Skeletal muscle tissue (tissue), 4 donors: ENCODE measurements around the gene CRADD. TPM values are rescaled to one million over a fixed set of nuclear protein-coding genes. Genes with fewer than 3 reads are reported as not detected.
A peak's percentile ranks its signal among the peaks of the same experiment; 100 is the strongest.

ENCODE experiments used
- H3K27ac ChIP-seq: one replicate; pipeline ENCODE4 v1.7.0; 2013; ENCODE audit warnings: mild to moderate bottlenecking, low read depth, low read length, inconsistent platforms
- H3K27me3 ChIP-seq, 3 donors: one replicate each; pipeline ENCODE4 v1.7.0; 2013; ENCODE audit warnings: low read length in 3 of 3; ENCODE audit not compliant: control insufficient read depth in 3 of 3, insufficient read depth in 3 of 3
- H3K36me3 ChIP-seq, 3 donors: one replicate each; pipeline ENCODE4 v1.7.0; 2013; ENCODE audit warnings: low read length in 3 of 3; ENCODE audit not compliant: control insufficient read depth in 3 of 3, insufficient read depth in 3 of 3
- H3K4me1 ChIP-seq, 3 donors: one replicate each; pipeline ENCODE4 v1.7.0; 2013; ENCODE audit warnings: low read length in 3 of 3, mild to moderate bottlenecking in 3 of 3; ENCODE audit not compliant: control insufficient read depth in 3 of 3, insufficient read depth in 3 of 3
- H3K4me3 ChIP-seq, 3 donors: one replicate each; pipeline ENCODE4 v1.7.0; 2013; ENCODE audit warnings: low read length in 3 of 3
- H3K9ac ChIP-seq, 3 donors: one replicate each; pipeline ENCODE4 v1.7.0; 2013; ENCODE audit warnings: low read length in 3 of 3, mild to moderate bottlenecking in 3 of 3, moderate library complexity in 2 of 3, low read depth in 1 of 3
- H3K9me3 ChIP-seq, 3 donors: one replicate each; pipeline ENCODE4 v1.7.0; 2013; ENCODE audit warnings: low read length in 3 of 3; ENCODE audit not compliant: control insufficient read depth in 3 of 3
- total RNA-seq: library from RNA; depleted of rRNA; stranded (reverse); fragments of >200 nt; gene quantifications from one replicate; pipeline ENCODE4 v1.2.3, GENCODE V29; 2014
- donor health status: Osteomylitis.

CRADD gene
- total RNA-seq, 1 donor from 2014 or later = 18.3 TPM

GRCh38 chr12:93912086-93912733 lies 235.0 kb downstream of the CRADD start:
- Histone ChIP-seq H3K4me1 (peaks cover 0 to 3% (median 0%) of the 10 kb centered on the region in 3 donors), H3K9me3 (no peaks in the 10 kb centered on the region), H3K27me3 (no peaks in the 10 kb centered on the region), H3K4me3 (no peak overlapping the region), H3K9ac (no peak overlapping the region), H3K27ac (no peak overlapping the region), H3K36me3 (no peaks in the 10 kb centered on the region)

GRCh38 chr12:93913845-93914244 lies 236.7 kb downstream of the CRADD start:
- Histone ChIP-seq H3K27me3 (no peaks in the 10 kb centered on the region), H3K4me1 (peaks cover 0 to 3% (median 0%) of the 10 kb centered on the region in 3 donors), H3K36me3 (no peaks in the 10 kb centered on the region), H3K4me3 (no peak overlapping the region), H3K9me3 (no peaks in the 10 kb centered on the region), H3K27ac (no peak overlapping the region), H3K9ac (no peak overlapping the region)

DNA sequence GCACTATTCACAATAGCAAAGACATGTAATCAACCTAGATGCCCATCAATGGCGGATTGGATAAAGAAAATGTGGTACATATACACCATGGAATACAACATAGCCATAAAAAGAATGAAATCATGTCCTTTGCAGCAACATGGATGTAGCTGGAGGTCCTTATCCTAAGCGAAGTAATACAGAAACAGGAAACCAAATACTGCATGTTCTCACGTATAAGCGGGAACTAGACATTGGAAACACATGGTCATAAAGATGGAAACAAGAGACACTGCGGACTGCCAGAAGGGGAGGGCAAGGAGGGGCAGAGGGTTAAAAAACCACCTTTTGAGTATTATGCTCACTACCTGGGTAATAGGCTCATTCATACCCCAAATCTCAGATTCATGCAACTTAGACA lies 237.1 kb downstream of the CRADD start:
- no peaks in the 10 kb centered on the region for H3K36me3 ChIP-seq
- H3K4me1 ChIP-seq = no peaks in the 10 kb centered on the region
- no peaks in the 10 kb centered on the region for H3K27me3 ChIP-seq
- no peak overlapping the region for H3K4me3 ChIP-seq
- no peaks in the 10 kb centered on the region for H3K9me3 ChIP-seq
- no peak overlapping the region for H3K9ac ChIP-seq
- H3K27ac ChIP-seq = no peak overlapping the region

GRCh38 chr12:93915411-93915810 lies 238.2 kb downstream of the CRADD start:
- H3K27me3 ChIP-seq = no peaks in the 10 kb centered on the region
- H3K9ac ChIP-seq = no peak overlapping the region
- no peaks in the 10 kb centered on the region for H3K36me3 ChIP-seq
- H3K4me3 ChIP-seq = no peak overlapping the region
- H3K27ac ChIP-seq = no peak overlapping the region
- no peaks in the 10 kb centered on the region for H3K4me1 ChIP-seq
- no peaks in the 10 kb centered on the region for H3K9me3 ChIP-seq

DNA sequence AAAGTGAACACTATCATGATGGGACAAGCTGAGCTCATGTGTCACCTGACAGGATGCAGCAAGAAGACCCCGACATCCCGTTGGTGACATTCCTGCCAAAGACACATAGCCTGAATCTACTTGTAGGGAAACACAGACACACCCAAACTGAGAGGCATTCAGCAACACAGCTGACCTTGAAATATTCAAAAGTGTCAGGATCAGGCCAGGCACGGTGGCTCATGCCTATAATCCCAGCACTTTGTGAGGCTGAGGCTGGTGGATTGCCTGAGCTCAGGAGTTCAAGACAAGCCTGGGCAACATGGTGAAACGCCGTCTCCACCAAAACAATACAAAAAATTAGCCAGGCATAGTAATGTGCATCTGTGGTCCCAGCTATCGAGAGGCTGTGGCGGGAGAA lies 239.2 kb downstream of the CRADD start:
- H3K4me1 ChIP-seq = no peaks in the 10 kb centered on the region
- H3K9me3 ChIP-seq = no peaks in the 10 kb centered on the region
- no peaks in the 10 kb centered on the region for H3K27me3 ChIP-seq
- no peak overlapping the region for H3K9ac ChIP-seq
- no peaks in the 10 kb centered on the region for H3K36me3 ChIP-seq
- H3K27ac ChIP-seq = no peak overlapping the region
- no peak overlapping the region for H3K4me3 ChIP-seq

- H3K4me1 ChIP-seq = no peaks in the 10 kb centered on the region
- H3K36me3 ChIP-seq = no peaks in the 10 kb centered on the region
- H3K27ac ChIP-seq = peak overlapping the region; percentile 25
Measured at GRCh38 chr12:93918262-93918661, 241.1 kb downstream of the CRADD start.

GRCh38 chr12:93918900-93919299 lies 241.7 kb downstream of the CRADD start:
- Histone ChIP-seq H3K27me3 (no peaks in the 10 kb centered on the region), H3K36me3 (no peaks in the 10 kb centered on the region), H3K9me3 (no peaks in the 10 kb centered on the region), H3K9ac (no peak overlapping the region), H3K27ac (no peak overlapping the region), H3K4me1 (no peaks in the 10 kb centered on the region), H3K4me3 (no peak overlapping the region)

More at GRCh38 chr12:93918262-93918661, 241.1 kb downstream of the CRADD start:
- Histone ChIP-seq H3K27me3 (no peaks in the 10 kb centered on the region), H3K4me3 (no peak overlapping the region), H3K9ac (no peak overlapping the region), H3K9me3 (no peaks in the 10 kb centered on the region)

GRCh38 chr12:93921521-93921920 lies 244.3 kb downstream of the CRADD start:
- no peaks in the 10 kb centered on the region for H3K36me3 ChIP-seq
- H3K9me3 ChIP-seq = peaks cover 0 to 4% (median 3%) of the 10 kb centered on the region in 3 donors
- H3K27ac ChIP-seq = no peak overlapping the region
- H3K27me3 ChIP-seq = no peaks in the 10 kb centered on the region
- H3K9ac ChIP-seq = no peak overlapping the region
- H3K4me3 ChIP-seq = no peak overlapping the region
- no peaks in the 10 kb centered on the region for H3K4me1 ChIP-seq

DNA sequence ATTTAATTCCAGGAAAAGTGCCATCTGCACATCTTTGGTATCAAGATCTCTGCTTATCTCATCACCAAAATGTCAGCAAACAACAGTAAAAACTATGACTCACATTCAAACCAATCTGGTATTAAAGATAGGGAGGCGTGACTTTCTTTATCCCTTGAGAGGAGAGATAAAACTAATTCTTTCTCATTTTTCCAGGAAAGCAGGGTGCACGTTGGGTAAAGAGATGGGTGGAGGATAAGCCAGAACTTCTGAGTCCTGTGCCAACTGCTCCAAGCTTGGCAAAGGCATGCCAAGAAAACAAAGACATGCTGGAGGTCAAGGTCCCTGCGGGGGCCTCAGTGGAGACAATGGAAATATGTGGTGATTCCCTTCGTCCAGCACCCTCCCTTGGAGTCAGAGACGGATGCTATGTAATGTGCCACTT lies 245.4 kb downstream of the CRADD start:
- Histone ChIP-seq H3K4me3 (no peak overlapping the region), H3K9ac (no peak overlapping the region), H3K27ac (no peak overlapping the region), H3K4me1 (no peaks in the 10 kb centered on the region), H3K9me3 (peaks cover 0 to 4% (median 3%) of the 10 kb centered on the region in 3 donors), H3K36me3 (no peaks in the 10 kb centered on the region), H3K27me3 (no peaks in the 10 kb centered on the region)

GRCh38 chr12:93924367-93924766 lies 247.2 kb downstream of the CRADD start:
- Histone ChIP-seq H3K9me3 (peaks cover 0 to 4% (median 3%) of the 10 kb centered on the region in 3 donors), H3K4me3 (no peak overlapping the region), H3K27me3 (no peaks in the 10 kb centered on the region), H3K9ac (no peak overlapping the region), H3K27ac (no peak overlapping the region), H3K36me3 (no peaks in the 10 kb centered on the region), H3K4me1 (no peaks in the 10 kb centered on the region)
